HG03469 (cell line): ENCODE results near the gene ADAMTS12.

ENCODE experiments used
- ATAC-seq: cut with Tn5 transposase; IDR thresholded peaks from one replicate; pipeline ENCODE4 v1.9.1; 2021; ENCODE audit warnings: mild to moderate bottlenecking, moderate library complexity, moderate number of reproducible peaks; ENCODE audit not compliant: unreplicated experiment

The ADAMTS12 gene

GRCh38 chr5:33489481-33490067 is 402.2 kb downstream of the ADAMTS12 start:
- no peak for ATAC-seq

DNA sequence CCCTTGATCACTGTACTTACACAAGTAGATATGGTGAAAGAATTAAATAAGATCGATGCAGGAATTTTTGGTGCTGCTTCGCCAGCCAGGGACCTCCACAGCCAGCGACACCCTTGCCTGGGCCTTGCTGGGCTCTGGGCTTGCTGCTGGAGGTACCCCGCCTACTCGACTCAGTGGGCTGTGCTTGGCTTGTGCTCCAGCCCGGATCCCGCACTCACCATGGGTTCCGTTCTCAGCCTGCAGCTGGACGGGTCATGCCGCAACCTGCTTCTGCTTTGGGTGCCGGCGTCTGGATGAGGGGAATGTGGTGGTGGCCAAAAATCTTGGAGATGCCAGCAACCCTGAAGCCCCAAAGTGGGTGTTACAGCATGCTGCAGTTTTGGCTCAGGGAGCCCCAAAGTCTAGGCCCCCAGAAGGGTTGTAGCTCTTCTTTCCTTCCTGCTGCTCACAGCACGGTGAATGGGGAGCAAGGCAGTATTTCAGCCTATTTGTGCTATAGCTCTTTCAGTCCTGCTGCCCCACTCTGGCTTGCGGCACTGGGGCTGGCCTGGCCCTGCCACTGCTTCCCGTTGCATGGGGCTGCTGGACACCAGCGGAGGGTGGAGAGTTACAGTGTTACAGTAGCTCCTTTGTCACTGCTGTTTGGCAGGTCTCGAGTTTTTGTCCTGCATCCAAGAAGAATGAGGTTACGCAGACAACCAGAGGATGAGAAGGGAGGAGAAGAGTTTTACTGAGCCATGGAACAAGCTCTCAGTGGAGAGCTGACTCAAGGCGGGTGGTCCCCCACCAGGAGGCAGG is 403.0 kb downstream of the ADAMTS12 start:
- ATAC-seq, result no peak

DNA sequence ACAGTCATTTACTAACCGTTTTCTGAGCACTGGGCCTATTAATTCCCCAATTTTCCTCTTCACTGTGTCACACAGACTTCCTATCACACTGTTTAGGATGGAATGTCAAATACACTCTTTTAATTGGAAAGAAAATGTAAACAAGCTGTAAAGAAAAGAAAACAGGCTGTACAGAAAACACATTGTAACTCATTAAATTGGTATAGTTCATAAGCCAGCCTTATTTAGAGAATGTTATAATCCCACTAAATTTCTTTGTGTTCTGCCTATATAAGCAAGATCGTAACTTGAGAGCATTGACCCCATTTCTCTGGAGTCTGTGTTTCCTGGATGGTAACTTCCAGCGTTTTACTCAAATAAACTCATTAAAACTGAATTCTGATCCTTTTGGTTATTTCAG is 404.6 kb downstream of the ADAMTS12 start:
- no peak for ATAC-seq

GRCh38 chr5:33482335-33482734 is 409.5 kb downstream of the ADAMTS12 start:
- no peak for ATAC-seq

DNA sequence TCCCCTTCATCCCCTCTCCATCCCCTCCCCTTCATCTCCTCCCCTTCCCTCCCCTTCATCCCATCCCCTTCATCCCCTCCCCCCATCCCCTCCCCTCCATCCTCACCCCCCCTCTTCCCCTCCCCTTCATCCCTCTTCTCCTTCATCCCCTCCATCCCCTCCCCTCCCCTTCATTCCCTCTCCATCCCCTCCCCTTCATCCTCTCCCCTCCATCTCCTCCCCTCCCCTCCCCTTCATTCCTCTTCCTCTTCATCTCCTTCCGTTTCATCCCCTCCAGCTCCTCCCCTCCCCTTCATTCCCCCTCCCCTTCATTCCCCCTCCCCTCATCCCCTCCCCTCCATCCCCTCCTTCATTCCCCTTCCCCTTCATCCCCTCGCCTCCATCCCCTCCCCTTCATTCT is 410.9 kb downstream of the ADAMTS12 start:
- no peak for ATAC-seq

- no peak for ATAC-seq
Observed at GRCh38 chr5:33479311-33479710, 412.5 kb downstream of the ADAMTS12 start.

DNA sequence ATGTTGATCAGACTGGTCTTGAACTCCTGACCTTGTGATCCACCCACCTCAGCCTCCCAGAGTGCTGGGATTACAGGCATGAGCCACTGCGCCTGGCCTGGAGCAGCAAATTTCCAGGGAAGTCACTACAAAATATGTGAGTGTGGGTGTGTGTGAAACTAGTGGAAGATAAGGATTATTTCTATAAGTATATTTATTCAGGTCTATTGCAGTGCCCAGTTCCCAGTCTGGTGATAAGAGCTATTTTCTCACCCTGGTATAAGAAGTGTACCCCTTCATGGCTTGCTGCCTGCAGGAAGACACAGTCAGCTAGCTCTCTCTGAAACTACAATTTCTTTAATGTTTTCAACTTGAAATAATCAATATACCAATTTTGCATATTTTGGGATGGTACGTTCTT is 414.0 kb downstream of the ADAMTS12 start:
- ATAC-seq, result no peak

DNA sequence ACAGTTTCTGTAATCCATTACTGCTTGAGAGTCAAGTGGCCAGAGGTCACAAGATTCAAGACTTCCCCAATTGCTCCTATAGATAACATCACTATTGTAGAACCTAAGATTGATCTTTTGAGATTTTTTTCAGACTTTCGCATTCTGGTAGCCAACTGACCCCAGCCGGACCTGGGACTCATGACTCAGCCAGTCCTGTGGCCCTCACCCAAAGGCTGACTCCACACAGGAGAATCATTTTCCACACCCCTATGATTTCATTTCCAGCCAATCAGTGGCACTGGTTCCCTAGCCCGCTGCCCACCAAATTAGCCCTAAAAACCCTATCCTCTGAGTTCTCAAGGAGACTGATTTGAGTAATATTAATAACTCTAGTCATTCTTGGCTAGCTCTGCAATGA is 414.8 kb downstream of the ADAMTS12 start:
- ATAC-seq, result no peak

DNA sequence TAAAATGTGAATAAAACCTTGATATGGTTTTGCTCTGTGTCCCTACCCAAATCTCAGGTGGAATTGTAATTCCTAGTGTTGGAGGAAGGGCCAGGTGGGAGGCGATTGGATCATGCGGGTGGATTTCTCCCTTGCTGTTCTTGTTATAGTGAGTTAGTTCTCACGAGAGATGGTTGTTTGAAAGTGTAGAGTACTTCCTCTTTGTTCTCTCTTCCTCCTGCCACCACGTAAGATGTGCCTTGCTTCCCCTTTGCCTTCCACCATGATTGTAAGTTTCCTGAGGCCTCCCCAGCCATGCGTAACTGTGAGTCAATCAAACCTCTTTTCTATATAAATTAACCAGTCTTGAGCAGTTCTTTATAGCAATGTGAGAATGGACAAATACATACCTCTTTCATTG is 416.1 kb downstream of the ADAMTS12 start:
- no peak for ATAC-seq

DNA sequence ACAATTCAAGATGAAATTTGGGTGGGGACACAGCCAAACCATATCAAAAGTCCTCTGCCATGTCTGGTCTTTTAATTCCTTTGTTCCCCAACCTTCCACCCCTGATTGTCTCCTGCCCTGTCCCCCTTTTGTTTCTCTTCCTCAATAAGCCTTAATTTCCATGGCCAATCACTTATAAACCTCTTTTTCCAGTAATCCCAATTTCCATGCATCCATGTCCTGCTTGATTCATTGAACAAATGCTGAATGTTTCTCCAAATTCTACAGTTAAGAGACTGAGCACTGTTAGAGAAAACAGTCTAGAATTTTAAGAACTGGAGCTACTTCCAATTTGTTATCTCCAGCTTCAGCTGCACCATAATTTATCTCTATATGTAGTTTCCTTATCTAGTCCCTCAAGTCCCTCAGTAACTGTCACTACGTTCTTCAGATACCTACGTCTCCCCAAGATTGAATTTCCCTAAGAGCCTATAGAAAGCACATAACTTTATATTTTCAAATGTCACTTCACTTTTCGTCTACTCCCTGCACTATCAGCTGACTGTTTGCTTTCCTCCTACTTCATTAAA is 416.8 kb downstream of the ADAMTS12 start:
- ATAC-seq, result no peak

- no peak for ATAC-seq
Observed at GRCh38 chr5:33474004-33474403, 417.8 kb downstream of the ADAMTS12 start.
